Measurements from ENCODE around the gene DCST1. TPM values are rescaled to one million over a fixed set of nuclear protein-coding genes. Genes with fewer than 3 reads are reported as not detected.

Gene DCST1
- total and polyA plus RNA-seq, 2 of the 13 experiments (the other 11 are each of a cell fraction or from before 2014, with no cell fraction given), result 0.04 TPM; not detected in 1

GRCh38 chr1:155091071-155092051 is 57.7 kb downstream of the DCST1 start (continued):
- TF ChIP-seq ZUFSP (CRISPR knock-in tag; IDR thresholded peaks at IDR 0.05; ENCODE audit: borderline replicate concordance) (no peak), HOXA5 (CRISPR knock-in tag; IDR thresholded peaks at IDR 0.05) (peak; percentile 55; the same call in 1 of the 2 replicates), MEF2D (CRISPR knock-in tag; IDR thresholded peaks at IDR 0.05) (peak; percentile 92), CENPX (CRISPR knock-in tag; IDR thresholded peaks at IDR 0.05) (no peak), YY1 (IDR thresholded peaks at IDR 0.05; ENCODE audit: insufficient read depth, insufficient replicate concordance, low read depth, low read length) (peak; percentile 56), NFRKB (IDR thresholded peaks at IDR 0.05) (no peak), MAFF (IDR thresholded peaks at IDR 0.05; ENCODE audit: low read depth, low read length) (no peak), PAWR (CRISPR knock-in tag; IDR thresholded peaks at IDR 0.05; ENCODE audit: borderline replicate concordance) (no peak), ZNF724P (CRISPR knock-in tag; IDR thresholded peaks at IDR 0.05; ENCODE audit: borderline replicate concordance) (no peak), ISL2 (CRISPR knock-in tag; IDR thresholded peaks at IDR 0.05) (peak; percentile 71), POGZ (CRISPR knock-in tag; IDR thresholded peaks at IDR 0.05) (peak; percentile 30; the same call in 1 of the 2 replicates), SIX1 (CRISPR knock-in tag; IDR thresholded peaks at IDR 0.05; ENCODE audit: borderline replicate concordance) (no peak), ELF3 (CRISPR knock-in tag; IDR thresholded peaks at IDR 0.05) (peak; percentile 73; the same call in 1 of the 2 replicates), ZNF639 (CRISPR knock-in tag; conservative IDR thresholded peaks at IDR 0.05) (0 out of 2 replicates have a peak, but pooled peaks have one; percentile 24), HMG20B (CRISPR knock-in tag; conservative IDR thresholded peaks at IDR 0.05) (peak; percentile 74), HOXA9 (CRISPR knock-in tag; IDR thresholded peaks at IDR 0.05; ENCODE audit: borderline replicate concordance) (no peak), ZNF432 (CRISPR knock-in tag; IDR thresholded peaks at IDR 0.05; ENCODE audit: borderline replicate concordance) (no peak), ZNF609 (CRISPR knock-in tag; IDR thresholded peaks at IDR 0.05; ENCODE audit: borderline replicate concordance) (no peak; the same call in 1 of the 2 replicates), TARDBP (CRISPR knock-in tag; IDR thresholded peaks at IDR 0.05) (peak; percentile 81; the same call in 1 of the 2 replicates), IKZF1 (IDR thresholded peaks at IDR 0.05) (no peak)
